ENCODE results near the gene KCNQ5.

Gene KCNQ5

DNA sequence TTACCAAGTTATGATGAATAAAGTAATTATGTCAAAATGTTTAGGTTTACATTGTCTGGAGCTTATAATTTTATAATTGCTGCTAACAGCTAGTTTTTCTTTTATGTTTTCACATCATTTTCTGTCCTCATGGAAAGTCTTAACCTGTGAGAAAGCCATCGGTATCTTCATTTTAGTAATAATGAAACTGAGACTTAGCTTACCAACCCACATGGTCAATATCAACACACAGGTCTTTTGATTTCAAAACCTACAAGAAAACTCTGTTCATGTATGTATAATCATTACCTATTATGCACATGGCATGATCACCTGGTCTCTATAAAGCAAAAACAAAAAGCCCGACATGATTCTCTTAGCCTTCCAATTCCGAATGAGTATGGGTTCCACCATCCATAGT is 61.9 kb downstream of the KCNQ5 start:
- DNase-seq: no peak

DNA sequence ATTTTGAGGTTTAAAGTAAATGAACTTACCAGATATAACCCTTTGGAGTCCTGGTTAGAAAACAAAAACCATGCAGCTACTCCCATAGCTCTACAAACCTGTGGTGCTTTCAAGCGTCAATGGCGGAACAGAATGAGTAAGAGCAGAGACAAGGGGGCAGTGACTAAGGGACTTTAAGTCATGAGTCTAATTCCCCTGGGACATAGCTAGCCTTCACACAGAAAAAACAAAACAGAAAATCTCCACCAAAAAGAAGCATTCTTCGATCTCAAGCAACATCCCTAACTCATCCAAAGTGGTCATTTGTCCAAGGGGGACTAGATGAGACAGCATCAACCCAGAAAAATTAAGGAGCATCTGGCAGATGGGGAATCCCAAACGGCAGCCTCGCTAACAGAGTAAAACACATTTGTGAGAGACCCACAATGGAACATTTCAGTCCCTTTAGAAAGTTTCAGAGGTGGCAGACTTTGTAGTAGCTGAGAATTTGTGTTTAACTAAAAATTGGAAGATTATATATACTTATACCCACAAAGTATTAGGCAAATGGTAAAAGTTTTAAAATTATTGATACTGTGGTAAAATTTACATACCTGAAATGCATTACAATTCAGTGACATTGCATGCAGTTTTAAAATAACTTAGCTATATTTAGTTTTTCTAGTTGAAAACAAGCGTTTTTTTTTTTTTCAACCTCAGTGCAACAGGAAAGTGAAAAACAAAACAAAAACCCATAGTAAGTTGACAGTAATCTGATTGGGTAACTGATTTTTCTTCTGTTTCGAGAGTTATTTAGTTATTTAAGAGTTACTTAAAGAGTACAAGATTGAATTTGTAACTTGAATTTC is 67.5 kb downstream of the KCNQ5 start:
- DNase-seq: no peak

DNA sequence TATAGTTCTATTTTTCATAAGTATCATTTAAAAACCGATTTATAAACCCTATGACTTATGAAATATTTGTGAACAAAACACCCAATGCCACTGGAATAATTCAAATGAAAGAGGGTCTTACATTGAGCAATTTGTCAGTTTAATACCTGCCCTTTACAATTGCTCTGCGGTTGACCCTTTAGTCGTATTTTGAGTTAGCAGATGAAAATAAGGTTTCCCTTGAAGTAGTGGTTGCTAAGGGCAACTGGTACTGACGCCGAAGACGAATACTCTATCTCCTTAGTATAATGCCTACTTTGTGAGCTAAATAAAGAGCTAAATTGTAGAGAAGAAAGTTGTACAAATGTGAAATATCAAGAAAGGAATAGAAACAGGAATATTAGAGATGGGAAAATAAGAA is 69.4 kb downstream of the KCNQ5 start:
- no peak for DNase-seq

DNA sequence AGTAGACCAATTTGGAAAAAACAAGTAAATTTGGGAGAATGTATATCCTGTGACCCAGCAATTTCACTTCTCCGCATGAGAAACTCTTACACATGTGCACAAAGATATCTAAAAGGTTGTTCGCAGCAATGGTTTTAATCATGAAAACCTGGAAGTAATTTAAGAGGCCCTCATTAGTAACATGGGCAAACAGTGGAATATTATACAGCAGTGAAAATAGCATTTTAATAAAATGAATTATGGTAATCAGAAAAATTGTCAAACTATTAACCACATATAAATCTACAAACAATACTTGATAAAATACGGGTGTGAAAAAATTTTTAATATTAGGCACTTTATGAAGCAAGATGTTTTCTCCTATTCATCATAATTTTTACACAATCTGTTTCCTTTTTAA is 74.2 kb downstream of the KCNQ5 start:
- no peak for DNase-seq

DNA sequence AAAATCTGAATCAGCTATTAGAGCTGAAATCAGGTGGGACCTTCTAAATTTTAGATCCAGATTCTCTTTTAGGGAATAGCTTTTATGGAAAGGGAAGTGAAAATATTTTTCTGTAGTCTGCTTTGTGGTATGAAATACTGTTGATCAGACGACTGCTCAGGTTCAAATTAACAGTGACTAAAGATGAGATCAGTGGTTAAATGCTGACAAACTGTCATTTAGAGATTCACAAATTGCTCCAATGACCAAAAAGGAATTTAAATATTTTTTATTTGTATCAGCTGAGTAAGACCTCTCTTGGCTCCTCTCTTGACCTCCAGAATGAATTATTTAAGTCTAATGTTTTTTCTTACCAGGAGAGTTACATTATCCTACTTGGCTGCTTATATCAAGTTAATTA is 77.3 kb downstream of the KCNQ5 start:
- DNase-seq: no peak

DNA sequence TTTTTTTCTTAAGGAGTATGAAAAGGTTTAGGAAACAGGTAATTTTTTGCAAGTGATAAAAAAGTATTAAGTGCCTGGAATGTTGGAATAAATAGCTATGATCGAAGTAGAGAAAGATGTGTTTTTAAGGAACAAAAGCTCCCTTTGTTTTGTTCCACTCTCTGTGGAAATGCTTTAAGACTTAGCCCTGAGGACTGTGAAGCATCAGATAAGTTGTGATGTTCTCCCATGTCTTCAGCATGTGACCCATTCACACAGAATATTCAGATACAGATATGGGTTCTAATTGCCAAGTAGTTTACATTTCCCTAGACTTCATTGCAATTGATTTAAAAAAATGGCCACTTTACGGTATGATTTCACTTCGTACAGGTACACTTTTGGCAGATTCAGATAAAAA is 80.6 kb downstream of the KCNQ5 start:
- DNase-seq: no peak

DNA sequence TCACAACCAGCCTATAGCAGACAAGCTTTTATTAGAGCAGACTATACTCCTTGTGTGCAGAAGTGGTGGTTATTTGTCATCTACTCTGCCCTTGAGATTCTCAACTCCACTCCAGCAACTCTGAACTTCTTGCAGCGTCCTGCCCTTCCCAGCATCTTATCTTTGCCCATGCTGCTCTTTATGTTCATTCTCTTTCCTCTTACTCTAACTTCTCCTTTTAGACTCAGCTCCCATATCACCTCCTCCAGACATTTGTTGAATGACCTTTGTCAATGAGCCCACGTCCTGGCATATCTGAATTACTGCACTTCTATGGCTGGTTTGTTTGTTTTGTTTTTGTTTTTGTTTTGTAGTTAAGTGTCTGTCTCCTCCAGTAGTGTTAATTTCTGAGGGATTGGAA is 81.2 kb downstream of the KCNQ5 start:
- DNase-seq: no peak

DNA sequence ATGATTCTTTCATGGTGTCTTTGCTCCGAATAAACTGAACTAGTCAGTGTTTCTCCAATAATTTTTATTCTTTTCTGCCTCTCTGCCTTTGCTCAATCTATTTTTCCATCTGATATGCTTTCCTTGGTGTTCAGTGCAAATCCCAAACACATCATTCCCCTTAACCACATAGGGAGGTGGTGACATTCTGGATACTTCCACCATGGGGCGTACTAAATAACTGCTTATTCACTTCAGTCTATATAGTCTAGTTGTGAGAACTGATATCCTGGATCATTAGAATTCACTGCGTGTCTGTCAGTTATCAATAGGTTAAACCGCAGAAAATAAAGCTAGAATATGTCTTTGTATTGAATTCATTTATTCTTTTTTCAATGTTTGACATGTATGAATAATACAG is 83.1 kb downstream of the KCNQ5 start:
- DNase-seq: no peak

DNA sequence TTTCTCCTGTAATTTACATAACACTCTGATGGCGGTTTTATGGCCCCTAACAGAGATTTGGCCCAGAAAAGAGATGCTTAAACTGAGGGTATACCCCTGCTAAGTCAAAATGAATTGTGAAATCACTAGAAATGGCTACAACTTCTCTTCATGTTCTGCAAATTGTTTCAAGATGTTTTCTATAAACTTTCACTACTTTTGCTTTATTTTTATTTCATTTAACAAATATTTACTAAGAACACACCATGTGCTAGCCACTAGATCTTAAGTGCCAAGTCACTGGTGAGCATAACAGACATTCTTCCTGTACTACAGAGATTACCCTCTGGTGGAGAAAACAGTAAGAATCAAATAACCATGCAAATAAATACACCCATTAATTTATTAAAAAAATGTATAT is 87.6 kb downstream of the KCNQ5 start:
- no peak for DNase-seq

DNA sequence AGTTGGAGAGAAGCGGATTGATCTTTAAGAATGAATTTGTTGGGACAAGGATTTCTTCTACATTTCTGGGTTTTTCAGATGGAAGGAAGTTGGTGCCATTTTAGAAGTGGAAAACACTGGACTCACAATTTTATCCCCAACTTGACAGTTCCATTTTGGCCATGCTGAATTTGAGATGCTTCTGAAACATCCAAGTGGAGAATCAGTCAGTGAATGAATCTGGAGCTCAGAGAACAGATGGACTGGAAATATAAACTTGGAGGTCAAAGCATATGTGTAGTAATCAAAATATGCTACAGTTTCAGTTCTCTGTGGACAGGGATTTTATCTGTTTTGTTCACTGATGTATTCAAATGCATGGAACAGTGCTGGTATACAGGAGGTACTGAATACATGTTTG is 89.9 kb downstream of the KCNQ5 start:
- no peak for DNase-seq

DNA sequence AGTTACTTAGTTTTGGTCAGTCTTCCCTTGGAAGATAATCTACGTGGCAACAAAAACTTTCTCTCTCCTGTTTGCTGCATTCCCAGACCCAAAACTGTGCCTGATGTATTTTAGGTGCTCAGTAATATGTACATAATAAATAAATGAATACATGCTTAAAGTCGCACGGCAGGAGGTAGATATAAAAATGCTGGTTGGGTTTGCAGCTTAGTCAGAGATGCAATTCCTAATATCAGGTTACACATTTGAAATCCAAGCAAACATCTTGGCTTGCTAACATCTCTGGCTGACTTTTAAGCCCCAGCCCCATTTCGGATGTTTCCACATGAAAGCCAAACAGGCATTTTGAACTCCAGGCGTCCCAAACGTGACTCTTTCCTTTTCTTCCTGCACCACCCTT is 91.0 kb downstream of the KCNQ5 start:
- no peak for DNase-seq

DNA sequence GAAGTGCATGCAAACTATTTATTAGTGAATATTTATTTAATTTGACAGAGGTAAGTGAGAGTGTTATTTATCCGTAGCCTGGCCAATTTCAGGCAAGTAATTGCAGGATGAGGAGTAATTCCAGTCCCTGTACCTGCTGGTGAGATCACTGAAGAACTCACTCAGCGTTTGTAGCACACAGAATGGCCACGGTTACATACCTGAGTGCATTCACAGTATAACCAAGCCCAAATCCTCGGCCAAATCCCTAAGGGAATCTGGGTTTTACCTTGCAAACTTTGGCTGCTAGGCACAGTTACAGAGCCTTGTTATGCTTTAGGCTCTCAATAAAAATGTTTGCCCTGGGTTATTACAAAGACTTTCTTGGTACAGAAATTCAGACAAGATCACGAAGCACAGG is 93.3 kb downstream of the KCNQ5 start:
- DNase-seq: no peak

DNA sequence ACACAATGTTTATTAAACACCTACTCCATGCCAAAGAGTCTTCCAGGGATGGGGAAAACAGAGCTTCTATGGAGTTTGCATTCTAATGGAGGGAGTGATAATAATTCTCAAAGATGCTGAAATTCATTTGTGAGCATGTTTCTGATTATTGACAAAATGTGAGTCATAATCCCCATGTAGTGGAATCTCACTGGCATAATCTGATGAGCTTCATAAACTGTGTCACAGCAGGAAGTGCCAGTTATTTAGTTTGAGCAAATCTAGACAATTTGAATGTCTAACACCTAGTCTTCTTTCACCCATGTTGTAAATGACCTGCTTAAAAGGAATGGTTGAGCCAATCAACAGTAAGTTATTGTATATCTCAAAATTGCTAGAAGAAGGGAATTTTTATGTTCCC is 95.1 kb downstream of the KCNQ5 start:
- DNase-seq: no peak

DNA sequence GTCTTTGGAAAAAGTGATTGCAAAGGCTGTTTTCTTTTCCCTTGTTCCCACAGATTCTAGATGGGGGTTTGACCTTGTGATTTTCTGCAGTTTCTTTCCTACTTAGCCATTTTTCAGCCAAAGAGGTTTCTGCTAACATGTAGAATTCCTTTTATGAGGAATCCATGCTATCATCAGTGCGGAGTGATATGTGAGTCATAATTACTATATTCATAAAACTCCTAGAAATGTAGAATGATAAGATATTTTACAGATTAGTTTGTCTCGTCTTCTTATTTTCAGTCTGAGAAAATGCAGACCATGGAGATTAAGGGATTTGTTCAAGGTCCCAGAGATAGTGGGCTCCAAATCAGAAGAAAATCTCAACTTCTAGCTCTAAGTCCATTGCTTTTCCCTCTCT is 98.6 kb downstream of the KCNQ5 start:
- DNase-seq: no peak

DNA sequence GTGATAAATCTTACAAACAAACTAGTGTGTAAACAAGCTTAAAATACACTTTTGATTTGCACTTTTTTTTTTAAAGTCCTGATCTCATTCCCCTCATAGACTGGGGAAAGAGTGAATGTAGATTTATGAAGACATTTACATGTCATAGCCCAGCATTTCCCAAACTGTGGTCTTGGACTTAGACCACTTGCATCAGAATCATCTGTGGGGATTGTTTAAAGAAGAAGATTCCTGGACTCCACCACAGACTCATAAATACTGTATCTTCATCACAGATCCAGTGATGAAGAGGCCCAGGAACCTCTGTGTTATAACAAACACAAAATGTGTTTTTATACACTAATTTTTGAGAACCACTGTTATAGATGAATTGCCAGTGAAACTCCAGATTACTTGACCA is 99.5 kb downstream of the KCNQ5 start:
- no peak for DNase-seq

DNA sequence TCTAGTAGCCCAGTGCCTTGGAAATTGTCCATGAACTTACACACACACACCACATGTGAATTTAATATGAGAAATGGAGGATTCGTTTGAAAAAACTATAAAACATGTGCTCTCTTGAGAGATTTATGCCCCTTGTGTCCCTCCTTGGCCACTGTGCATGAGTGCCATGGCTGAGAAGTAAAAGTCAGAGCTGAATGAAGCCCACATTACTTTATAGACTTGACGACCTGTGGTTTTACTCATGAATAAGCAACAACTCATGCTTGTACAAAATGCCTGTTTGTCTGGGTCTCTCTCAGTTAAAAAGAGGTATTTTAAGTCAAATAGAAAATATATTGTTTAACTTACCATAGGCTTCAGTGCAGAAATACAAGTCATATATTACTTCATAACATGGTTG is 102.7 kb downstream of the KCNQ5 start:
- DNase-seq: no peak

DNA sequence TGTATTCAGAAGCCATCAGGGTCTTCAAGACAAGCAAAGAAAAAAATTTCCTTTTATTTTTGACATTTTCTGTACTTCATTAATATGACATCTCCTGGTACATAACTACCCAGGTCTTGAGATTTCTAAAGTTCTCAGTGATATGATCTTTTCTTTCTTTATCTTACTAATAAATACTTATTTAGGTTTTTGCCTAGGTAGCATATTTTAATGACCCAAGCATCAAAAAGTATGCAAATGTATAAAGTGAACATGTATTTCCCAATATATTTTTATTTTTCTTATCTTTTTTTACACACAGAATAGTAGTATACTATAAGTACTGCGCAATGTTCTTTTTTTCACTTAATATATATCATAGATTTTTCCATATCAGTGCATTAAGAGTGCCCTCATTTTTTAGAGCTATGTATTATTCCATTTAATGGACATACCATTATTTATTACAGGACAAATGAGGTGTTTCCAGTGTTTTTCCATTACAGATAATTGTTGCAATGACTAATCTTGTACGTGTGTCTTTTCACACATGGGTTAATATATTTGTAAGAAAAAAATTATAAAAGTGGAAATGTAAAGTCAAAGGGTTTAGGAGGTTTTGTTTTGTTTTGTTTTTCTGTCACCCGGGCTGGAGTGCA is 107.0 kb downstream of the KCNQ5 start:
- DNase-seq: no peak

DNA sequence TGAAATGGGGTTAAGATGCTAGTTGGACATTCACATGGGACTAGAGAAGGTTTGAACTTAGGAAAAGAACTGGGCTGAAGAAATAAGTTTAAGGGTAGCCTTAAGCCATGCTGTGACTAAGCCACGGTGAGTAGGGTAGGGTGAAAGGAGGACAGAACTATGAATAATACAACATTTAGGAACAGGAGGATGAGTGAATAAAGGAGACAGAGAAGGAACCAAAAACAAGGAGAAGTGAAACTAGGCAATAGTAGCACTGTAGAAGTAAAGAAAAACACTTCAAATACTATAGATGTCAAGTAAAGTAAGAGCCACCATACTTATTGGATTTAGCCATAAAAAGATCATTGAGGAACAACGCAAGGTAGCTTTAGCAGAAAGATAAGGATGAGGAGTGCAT is 111.2 kb downstream of the KCNQ5 start:
- no peak for DNase-seq

DNA sequence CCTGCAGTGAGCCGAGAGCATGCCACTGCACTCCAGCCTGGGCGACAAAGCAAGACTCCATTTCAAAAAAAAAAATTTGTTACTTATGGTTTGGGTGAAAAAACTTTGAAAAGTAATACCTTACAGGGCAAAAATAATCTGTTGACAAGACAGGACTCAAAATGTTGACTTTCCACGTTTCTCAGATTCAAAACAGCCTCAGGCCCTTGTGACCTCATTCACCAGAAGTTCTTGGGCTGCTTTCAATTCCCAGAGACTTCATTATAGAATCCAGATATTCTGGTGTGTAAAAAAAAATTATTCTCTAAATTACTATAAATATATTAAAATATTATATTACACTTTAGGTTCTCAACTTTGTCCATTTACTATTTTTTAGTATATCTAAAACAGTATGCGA is 116.2 kb downstream of the KCNQ5 start:
- no peak for DNase-seq

DNA sequence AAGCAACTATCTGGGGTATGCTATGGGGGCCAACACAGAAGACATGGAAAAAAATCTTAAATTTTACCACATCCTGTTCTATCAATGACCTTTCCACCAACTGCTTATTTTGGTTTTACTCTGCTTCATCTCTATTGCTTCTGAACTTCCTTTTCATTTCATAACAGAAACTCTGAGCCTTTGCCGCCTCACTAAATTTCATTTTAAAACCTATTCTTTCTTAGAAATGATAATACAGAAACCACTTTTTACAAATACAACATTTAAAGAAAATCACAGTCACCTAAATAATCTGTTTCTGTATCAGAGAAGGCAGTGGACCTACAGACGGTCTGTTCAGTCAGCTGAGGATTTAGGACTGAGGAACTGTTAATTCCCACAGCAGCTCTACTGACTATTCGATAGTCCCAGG is 117.5 kb downstream of the KCNQ5 start:
- DNase-seq: no peak

DNA sequence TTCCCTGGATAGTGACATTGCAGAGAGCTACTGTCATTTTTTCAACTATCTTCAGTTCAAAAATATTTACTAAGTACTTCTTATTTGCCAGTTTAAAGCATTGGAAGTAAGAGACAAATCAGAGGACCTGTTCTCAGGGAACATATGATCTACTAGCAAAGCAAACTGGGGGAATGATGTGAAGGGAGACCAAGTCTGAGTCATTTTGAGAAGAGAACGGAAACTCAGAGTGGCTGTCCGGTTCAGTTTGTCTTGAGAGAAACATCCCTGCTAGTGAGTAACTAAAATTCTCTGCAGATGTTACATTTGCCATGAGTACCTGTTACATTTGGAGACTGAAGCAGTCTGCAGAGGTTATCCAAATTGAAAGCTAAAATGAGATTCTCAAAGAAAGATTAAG is 118.3 kb downstream of the KCNQ5 start:
- DNase-seq: no peak

DNA sequence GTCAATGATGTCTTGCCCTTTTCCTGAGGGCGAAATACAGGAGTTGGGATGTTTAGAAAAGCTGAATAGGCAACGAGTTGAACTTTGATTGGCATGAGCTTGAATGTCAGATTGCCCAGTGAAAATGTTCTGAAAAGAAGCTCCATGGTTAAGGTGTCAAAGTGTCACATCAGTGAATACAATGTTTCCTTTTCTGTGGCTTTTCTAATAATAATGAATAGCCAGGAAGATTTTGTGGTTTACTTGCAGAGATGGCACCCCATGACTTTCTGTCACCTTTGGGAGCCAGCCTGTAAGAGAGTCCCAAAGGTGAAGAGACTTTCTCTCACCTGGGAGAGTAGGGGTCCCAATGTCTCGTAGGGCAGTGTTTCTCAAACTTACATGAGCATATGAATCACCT is 119.2 kb downstream of the KCNQ5 start:
- no peak for DNase-seq

DNA sequence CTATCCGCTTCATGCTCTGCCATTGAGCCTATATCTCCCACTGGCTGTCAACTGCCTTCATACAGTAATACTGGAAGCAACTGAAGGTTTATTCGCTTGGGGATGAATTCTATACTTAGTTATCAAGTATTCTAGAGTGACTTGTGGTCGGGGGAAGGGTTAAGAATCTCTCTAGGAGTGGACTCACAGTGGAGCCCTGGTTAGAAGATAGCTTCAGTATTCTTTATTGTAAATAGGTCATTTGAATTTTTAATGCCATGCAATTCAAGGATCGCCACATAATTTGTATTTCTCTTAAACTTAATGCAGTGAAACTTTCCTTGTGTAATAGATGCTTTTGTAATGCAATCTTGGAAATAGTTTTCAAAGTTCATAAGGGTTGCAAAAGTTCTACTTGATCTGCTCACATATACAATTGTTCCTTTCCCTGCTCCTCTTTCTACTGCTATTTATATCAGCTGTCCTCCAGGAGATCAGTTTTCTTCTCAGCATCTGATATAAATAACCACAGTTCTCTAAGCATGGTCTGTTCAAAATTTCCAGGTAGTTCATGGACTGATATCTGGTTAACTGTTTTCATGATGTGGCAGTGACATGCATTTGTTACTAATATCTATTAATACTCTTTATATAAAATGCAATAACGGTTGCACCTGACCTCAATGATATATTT is 120.3 kb downstream of the KCNQ5 start:
- no peak for DNase-seq

DNA sequence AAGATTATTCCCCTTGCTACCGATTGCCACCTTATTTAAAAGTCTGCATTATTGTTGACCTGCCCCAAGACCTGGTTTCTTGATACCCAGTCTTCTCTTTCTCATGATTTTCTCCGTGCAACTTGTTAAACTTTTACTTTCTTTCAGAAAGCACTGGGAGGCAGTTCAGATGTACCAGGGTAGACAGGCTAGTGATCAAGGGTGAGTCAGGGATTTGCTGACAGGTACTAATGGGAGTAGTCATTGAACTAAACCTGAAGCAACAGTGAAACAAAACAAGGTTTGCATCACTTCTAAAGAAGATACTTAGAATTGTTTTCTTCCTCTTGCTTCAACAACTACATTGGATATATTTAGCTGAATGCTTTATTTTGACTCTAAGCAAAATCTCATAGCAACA is 124.4 kb downstream of the KCNQ5 start:
- no peak for DNase-seq

Measured in effector CD4-positive, alpha-beta T cell (primary cell).